ENCODE data around the gene RASSF5. TPM values are rescaled to one million over a fixed set of nuclear protein-coding genes. Genes with fewer than 3 reads are reported as not detected.

Gene RASSF5
- total and polyA plus RNA-seq, 10 of the 15 experiments (the other 5 are each of a cell fraction or from before 2014, with no cell fraction given) = 14.0 to 89.6 (median 68.9) TPM

GRCh38 chr1:206560007-206560716 lies 52.8 kb downstream of the RASSF5 start (continued):
- no peak for TF ChIP-seq CUX1 (IDR thresholded peaks at IDR 0.05; ENCODE audit: insufficient replicate concordance, low read depth, low read length)
- TF ChIP-seq TARDBP (IDR thresholded peaks at IDR 0.05; ENCODE audit: borderline replicate concordance) = no peak
- no peak for TF ChIP-seq ZBTB33 (IDR thresholded peaks at IDR 0.05)
- no peak for TF ChIP-seq ASH2L (IDR thresholded peaks at IDR 0.05; ENCODE audit: borderline replicate concordance, low read depth)
- TF ChIP-seq IRF3 (IDR thresholded peaks at IDR 0.05) = no peak
- no peak for TF ChIP-seq SKIL (IDR thresholded peaks at IDR 0.05; ENCODE audit: low read depth, poor library complexity, severe bottlenecking)
- no peak for TF ChIP-seq JUND (IDR thresholded peaks at IDR 0.05; ENCODE audit: low read depth, low read length)
- no peak for TF ChIP-seq MTA2 (IDR thresholded peaks at IDR 0.05; ENCODE audit: low read depth)
- TF ChIP-seq NFXL1 (IDR thresholded peaks at IDR 0.05; ENCODE audit: borderline replicate concordance) = no peak
- no peak for TF ChIP-seq RAD21 (IDR thresholded peaks at IDR 0.05; ENCODE audit: insufficient read depth, low read depth, low read length)
- TF ChIP-seq BHLHE40 (IDR thresholded peaks at IDR 0.05; ENCODE audit: borderline replicate concordance in 1 of 2, low read depth in 2 of 2, low read length in 1 of 2) = peak; percentile 59 to 62; a peak in 3 of 4 replicates
- TF ChIP-seq ZZZ3 (IDR thresholded peaks at IDR 0.05; ENCODE audit: control insufficient read depth, insufficient read length, low read depth) = no peak
- no peak for TF ChIP-seq TCF7 (IDR thresholded peaks at IDR 0.05; ENCODE audit: borderline replicate concordance)
- no peak for TF ChIP-seq ZNF207 (IDR thresholded peaks at IDR 0.05; ENCODE audit: borderline replicate concordance)
- 0 out of 2 replicates have a peak, but pooled peaks have one; percentile 14 for TF ChIP-seq IKZF1 (conservative IDR thresholded peaks at IDR 0.05)
- no peak for TF ChIP-seq KLF5 (IDR thresholded peaks at IDR 0.05; ENCODE audit: partially characterized antibody)
- peak; percentile 32; the same call in 1 of the 2 replicates for TF ChIP-seq EED (IDR thresholded peaks at IDR 0.05; ENCODE audit: low read depth)
- peak; percentile 32; the same call in 1 of the 2 replicates for TF ChIP-seq MAX (IDR thresholded peaks at IDR 0.05; ENCODE audit: low read depth, low read length)
- TF ChIP-seq CHD4 (IDR thresholded peaks at IDR 0.05) = no peak
